Right ventricle myocardium superior (tissue), 1 donor: Measurements from ENCODE around the gene LUZP1. TPM values are rescaled to one million over a fixed set of nuclear protein-coding genes. Genes with fewer than 3 reads are reported as not detected.
"Not testable (repeated sequence)": the region's sequence is repeated elsewhere in the genome, so short reads cannot be mapped to it uniquely, and the experiment has no call there.

ENCODE experiments used
- ATAC-seq: fragments of 200-7000 bp; cut with Tn5 transposase; one replicate; pipeline ENCODE4 v1.9.1; 2020; ENCODE audit warnings: mild to moderate bottlenecking; ENCODE audit not compliant: poor library complexity
- DNase-seq: peaks from one replicate; pipeline ENCODE4 v3.0.0-alpha.2; 2020
- intact Hi-C: fragments of 100-400 bp; cut with DNase I; formaldehyde crosslinking; loops from one replicate; pipeline ENCODE4 v1.11.2; 2022
- total RNA-seq: library from RNA; stranded (reverse); fragmentation: NEBNext Ultra II Directional; extraction: Animal tissue kit (Norgen Biotek cat#: 25700); gene quantifications from one replicate; pipeline ENCODE4 v1.2.1, GENCODE V29; 2021
- donor health status: DM: no; HTN: yes; CAD: no; lungs with severe emphysema.

LUZP1 gene
- total RNA-seq, 1 donor from 2014 or later, result 26.3 TPM

GRCh38 chr1:23194119-23194984, 25.7 kb upstream of the LUZP1 start:
- intact Hi-C loops, result no loop called here
- ATAC-seq, result no peak
- no peak for DNase-seq

- intact Hi-C loops, result no loop called here
- DNase-seq (no peak), ATAC-seq (no peak)
Observed at GRCh38 chr1:23193391-23194118, 24.9 kb upstream of the LUZP1 start.

- no peak for ATAC-seq
- intact Hi-C loops, result no loop called here
- DNase-seq, result no peak
Observed at GRCh38 chr1:23191199-23191598, 22.5 kb upstream of the LUZP1 start.

DNA sequence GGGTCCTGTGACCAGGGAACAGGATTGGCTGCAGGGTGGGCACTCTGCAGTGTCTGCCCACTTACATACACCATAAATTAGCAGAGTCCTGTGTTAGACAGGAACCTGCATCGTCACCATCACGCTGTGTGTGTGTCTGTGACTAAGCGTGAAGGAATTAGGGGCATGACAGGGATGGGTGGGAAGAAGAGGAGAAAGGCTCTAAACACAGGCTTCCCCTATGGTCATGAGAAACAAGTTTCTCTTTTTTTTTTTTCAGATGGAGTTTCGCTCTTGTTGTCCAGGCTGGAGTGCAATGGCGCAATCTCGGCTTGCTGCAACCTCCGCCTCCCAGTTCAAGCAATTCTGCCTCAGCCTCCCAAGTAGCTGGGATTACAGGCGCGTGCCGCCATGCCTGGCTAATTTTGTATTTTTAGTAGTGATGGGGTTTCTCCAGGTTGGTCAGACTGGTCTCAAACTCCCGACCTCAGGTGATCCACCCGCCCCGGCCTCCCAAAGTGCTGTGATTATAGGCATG, 20.3 kb upstream of the LUZP1 start:
- DNase-seq, ATAC-seq, intact Hi-C loops: not testable (repeated sequence)

- DNase-seq, result no peak
- ATAC-seq, result no peak
- intact Hi-C loops, result no loop called here
Observed at GRCh38 chr1:23188434-23188884, 19.8 kb upstream of the LUZP1 start.

DNA sequence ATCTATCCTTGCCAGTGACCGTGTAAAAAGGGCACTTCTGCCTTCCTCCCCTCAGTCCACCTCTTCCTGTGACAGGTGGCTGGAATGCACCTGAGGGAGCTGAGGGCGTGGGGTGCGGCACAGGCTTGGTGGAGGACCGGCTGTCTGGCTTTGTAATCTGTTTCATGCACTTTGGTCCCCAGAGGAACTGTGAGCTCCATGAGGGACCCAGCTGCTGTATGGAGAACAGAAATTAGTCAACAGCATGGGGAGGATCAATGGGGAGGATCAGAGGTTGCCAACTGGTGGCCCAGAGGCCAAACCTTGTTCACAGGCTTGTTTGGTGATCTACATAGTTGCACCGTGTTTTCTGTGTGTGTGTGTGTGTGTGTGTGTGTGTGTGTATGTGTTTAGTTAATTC, 19.0 kb upstream of the LUZP1 start:
- no peak for DNase-seq
- ATAC-seq, result no peak
- intact Hi-C loops, result no loop called here

GRCh38 chr1:23185381-23185780, 16.7 kb upstream of the LUZP1 start:
- ATAC-seq, result no peak
- DNase-seq, result no peak
- intact Hi-C loops, result no loop called here

DNA sequence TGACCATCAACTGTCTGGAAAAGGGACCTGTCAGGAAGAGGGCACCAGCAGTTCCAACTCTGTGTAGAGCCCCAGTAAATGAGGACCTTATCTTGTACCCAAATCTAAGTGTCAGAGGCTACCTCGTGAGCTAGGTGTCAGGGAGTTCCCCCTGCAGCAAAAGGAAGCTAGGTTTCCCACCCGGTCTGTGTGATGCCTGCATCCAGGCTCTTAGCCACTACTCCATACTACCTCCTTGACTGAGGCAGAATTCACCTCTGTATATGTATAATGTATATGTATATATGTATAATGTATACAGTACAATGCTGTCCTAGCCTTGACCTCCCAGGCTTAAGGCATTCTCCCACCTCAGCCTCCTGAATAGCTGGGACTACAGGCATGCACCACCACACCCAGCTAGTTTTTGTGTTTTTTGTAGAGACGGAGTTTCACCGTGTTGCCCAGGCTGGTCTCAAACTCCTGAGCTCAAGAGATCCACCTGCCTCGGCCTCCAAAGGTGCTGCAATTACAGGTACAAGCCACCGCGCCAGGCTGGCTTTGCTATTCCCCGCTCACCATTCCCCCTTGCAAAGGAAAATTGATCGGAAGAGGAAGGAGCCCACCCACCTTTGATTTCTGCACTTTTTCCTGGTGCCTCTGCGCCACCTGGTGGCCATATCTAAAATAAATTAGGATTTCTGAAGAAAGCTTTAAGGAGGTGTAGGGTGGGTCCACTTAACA, 15.7 kb upstream of the LUZP1 start:
- peak; percentile 65 for ATAC-seq
- no peak for DNase-seq
- intact Hi-C loops, result loop anchor here (5.0 kb wide), 1 partner anchor 207 kb away; no protein-coding TSS in a partner anchor

DNA sequence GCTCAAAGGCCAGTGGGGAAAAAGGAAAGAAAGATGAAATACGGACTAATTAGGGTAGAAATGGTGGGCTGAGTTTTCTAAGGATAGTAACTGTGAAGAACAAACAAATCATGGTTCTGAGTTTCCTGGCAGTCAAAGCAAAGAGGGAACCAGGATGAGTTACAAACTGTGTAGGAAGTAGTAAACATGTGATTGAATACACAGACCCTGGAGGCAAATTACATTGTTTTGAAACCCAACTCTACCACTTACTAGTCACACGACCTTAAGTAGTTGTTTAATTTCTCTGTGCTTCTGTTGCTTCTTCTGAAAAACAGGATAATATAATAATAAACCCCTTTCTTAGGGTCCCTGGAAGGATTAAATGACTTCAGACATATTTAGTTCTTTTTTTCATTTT, 11.2 kb upstream of the LUZP1 start:
- no peak for DNase-seq
- intact Hi-C loops, result loop anchor here (5.0 kb wide), 1 partner anchor 203 kb away; no protein-coding TSS in a partner anchor
- no peak for ATAC-seq

GRCh38 chr1:23178950-23179349, 10.3 kb upstream of the LUZP1 start:
- no peak for DNase-seq
- intact Hi-C loops, result no loop called here
- ATAC-seq, result no peak

GRCh38 chr1:23178414-23178813, 9.8 kb upstream of the LUZP1 start:
- intact Hi-C loops, result no loop called here
- DNase-seq (no peak), ATAC-seq (peak; percentile 14)

DNA sequence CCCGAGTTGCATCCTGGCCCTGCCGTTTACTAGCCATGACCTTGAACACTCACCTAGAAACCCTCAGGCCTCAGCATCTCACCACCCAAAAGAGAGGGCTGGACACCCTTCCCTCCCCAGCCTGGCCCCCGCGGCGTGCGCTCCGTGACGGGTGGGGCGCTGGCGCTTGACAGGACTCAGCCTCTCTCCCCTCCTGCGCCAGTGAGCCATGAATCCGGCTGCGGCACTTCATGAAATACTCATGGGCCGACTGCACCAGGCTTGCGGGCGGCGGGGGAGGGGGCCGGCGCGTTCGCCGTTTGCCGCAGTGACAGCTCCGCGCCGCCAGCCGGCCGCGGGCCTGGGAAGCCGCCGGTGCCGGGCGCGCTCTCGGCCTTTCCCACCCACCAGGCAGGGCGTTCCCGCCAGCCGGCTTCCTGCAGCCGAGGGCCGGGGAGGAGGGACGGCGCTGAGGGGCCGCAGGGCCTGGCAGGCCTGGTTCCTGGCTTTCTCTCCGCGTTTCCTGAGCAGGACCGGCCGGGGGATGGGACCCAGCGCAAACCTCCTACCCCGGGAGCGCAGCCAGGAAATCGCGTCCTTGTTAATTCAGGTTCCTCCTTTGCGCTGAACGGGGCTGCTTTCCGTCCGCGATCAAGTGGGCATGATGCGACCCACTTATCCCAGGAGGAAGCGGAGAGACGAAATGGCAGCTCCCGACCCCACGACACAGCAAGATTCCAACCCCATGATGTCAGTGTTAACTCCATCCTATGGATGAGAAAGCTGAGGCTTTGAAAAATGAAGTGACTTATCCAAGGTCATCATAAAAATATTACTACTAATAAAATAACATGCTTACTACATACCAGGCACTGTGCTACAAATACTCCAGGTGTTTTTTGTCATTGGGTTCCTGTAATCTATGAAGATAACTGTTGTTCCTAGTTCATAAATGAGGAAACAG, 9.1 kb upstream of the LUZP1 start:
- ATAC-seq (peak; percentile 94), DNase-seq (peak; percentile 91)
- intact Hi-C loops, result no loop called here

DNA sequence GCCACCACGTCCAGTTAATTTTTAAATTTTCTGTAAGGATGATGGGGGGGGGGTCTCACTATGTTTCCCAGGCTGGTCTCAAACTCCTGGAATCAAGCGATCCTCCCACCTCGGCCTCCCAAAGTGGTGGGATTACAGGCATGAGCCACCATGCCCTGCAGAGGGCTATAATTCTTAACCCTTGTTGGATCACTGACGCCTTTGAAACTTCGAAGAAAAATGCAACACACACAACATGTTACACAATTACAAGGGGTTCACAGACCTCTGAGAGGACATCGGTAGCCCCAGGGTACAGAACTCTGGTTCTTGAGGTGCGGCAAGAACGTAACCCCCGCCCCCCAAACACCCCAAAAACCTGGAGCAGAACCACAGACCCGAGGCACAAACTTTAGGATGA, 8.4 kb upstream of the LUZP1 start:
- no peak for ATAC-seq
- intact Hi-C loops, result no loop called here

DNA sequence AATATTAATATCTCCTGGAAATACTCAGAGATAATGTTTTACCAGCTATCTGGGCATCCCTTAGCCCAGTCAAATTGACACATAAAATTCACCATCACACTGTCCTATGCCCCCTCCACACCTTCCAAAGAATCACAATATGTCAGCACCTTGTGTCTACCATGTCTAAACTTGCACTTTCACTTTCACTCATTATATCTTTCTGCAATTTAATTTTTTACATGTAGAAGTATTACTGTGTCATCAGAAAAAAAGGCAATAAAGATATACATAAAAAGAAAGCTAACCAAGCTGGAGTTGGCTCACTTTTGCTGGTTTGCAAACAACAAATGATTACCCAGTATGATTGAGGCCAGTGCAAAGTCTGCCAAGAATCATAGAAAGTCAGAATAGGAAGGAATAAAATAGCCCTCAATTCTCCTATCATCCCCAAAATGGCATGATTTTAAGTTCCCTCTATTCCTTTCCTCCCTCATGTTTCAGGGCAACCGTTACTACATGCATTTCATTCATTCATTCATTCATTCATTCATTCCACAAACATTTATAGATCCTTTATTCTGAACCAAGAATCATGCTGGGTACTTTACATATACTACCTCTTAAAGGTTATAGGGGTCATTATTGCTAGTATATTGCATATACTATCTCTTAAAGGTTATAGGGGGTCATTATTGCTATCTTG, 5.9 kb upstream of the LUZP1 start:
- intact Hi-C loops, result no loop called here
- ATAC-seq (no peak), DNase-seq (no peak)

More for the DNA sequence above, 8.4 kb upstream of the LUZP1 start:
- DNase-seq, result no peak

- DNase-seq, result no peak
- no peak for ATAC-seq
- intact Hi-C loops, result no loop called here
Observed at GRCh38 chr1:23171181-23171755, 2.6 kb upstream of the LUZP1 start.

GRCh38 chr1:23169727-23170335, 1.2 kb upstream of the LUZP1 start:
- ATAC-seq (peak; percentile 51), DNase-seq (peak; percentile 81)
- intact Hi-C loops, result no loop called here

GRCh38 chr1:23169195-23169575, 529 bp upstream of the LUZP1 start:
- DNase-seq (no peak), ATAC-seq (no peak)
- intact Hi-C loops, result no loop called here
